GM23338 (cell line): Measurements from ENCODE around the gene ATP10D. TPM values are rescaled to one million over a fixed set of nuclear protein-coding genes. Genes with fewer than 3 reads are reported as not detected.

Experiments
- ATAC-seq: fragments of 200-7000 bp; cut with Tn5 transposase; 3 replicates; pipeline ENCODE4 v1.9.1; 2020
- DNase-seq: peaks from one replicate; pipeline ENCODE4 v3.0.0-alpha.2; 2015; ENCODE audit warnings: low spot score
- H2AFZ ChIP-seq: fragments of 200-600 bp; sonication (generic); 2 replicates; pipeline ENCODE4 v1.8.0; 2016; ENCODE audit warnings: antibody characterized with exemption, mild to moderate bottlenecking, moderate library complexity
- H3F3A ChIP-seq: fragments of 200-600 bp; sonication (generic); replicated peaks from 2 replicates; pipeline ENCODE4 v1.8.0; 2017; ENCODE audit warnings: antibody characterized with exemption, mixed run types, low read depth
- H3K27ac ChIP-seq: fragments of 200-600 bp; sonication (generic); 2 replicates; pipeline ENCODE4 v1.6.1; 2016; ENCODE audit warnings: low read depth
- H3K27me3 ChIP-seq: fragments of 200-600 bp; sonication (generic); 2 replicates; pipeline ENCODE4 v1.8.0; 2016; ENCODE audit warnings: mild to moderate bottlenecking, mixed run types, moderate library complexity; ENCODE audit not compliant: insufficient read depth
- H3K36me3 ChIP-seq: fragments of 200-600 bp; sonication (generic); 2 replicates; pipeline ENCODE4 v1.8.0; 2016; ENCODE audit warnings: mild to moderate bottlenecking; ENCODE audit not compliant: insufficient read depth
- H3K4me1 ChIP-seq: fragments of 200-600 bp; sonication (generic); 2 replicates; pipeline ENCODE4 v1.8.0; 2016; ENCODE audit warnings: mild to moderate bottlenecking, moderate library complexity; ENCODE audit not compliant: insufficient read depth
- H3K4me2 ChIP-seq: fragments of 200-600 bp; sonication (generic); 2 replicates; pipeline ENCODE4 v1.7.1; 2017; ENCODE audit warnings: mixed run types
- H3K4me3 ChIP-seq: fragments of 200-600 bp; sonication (generic); 2 replicates; pipeline ENCODE4 v1.6.1; 2016; ENCODE audit warnings: mixed run types
- H3K79me2 ChIP-seq: fragments of 200-600 bp; sonication (generic); replicated peaks from 2 replicates; pipeline ENCODE4 v1.8.0; 2017; ENCODE audit warnings: mild to moderate bottlenecking; ENCODE audit not compliant: insufficient read depth
- H3K9me2 ChIP-seq: fragments of 200-600 bp; sonication (generic); 2 replicates; pipeline ENCODE4 v1.8.0; 2017; ENCODE audit not compliant: insufficient read depth
- H4K20me1 ChIP-seq: fragments of 200-600 bp; sonication (generic); replicated peaks from 2 replicates; pipeline ENCODE4 v1.8.0; 2017; ENCODE audit warnings: mild to moderate bottlenecking; ENCODE audit not compliant: insufficient read depth
- H3K27ac Mint-ChIP-seq: 2 replicates; pipeline ENCODE4 v1.8.0; 2020; ENCODE audit warnings: inconsistent platforms, mild to moderate bottlenecking, moderate library complexity, mixed read lengths
- H3K27me3 Mint-ChIP-seq: 3 replicates; pipeline ENCODE4 v1.8.0; 2022; ENCODE audit warnings: low read depth, mild to moderate bottlenecking, moderate library complexity, mixed read lengths, inconsistent platforms; ENCODE audit not compliant: insufficient read depth, poor library complexity
- H3K36me3 Mint-ChIP-seq: 3 replicates; pipeline ENCODE4 v1.8.0; 2021; ENCODE audit warnings: low read depth, mild to moderate bottlenecking, inconsistent platforms, moderate library complexity, mixed read lengths
- H3K4me1 Mint-ChIP-seq: 3 replicates; pipeline ENCODE4 v1.8.0; 2020; ENCODE audit warnings: mild to moderate bottlenecking, inconsistent platforms, mixed read lengths
- H3K4me3 Mint-ChIP-seq: 3 replicates; pipeline ENCODE4 v1.8.0; 2021; ENCODE audit warnings: moderate library complexity, mild to moderate bottlenecking, inconsistent platforms, mixed read lengths
- H3K9me3 Mint-ChIP-seq: 3 replicates; pipeline ENCODE4 v1.8.0; 2020; ENCODE audit warnings: moderate library complexity, mild to moderate bottlenecking, inconsistent platforms, mixed read lengths
- CREB1 ChIP-seq: fragments of 250-450 bp; sonication (Bioruptor Pico); IDR thresholded peaks from 2 replicates; pipeline ENCODE4 v1.5.0; 2020; ENCODE audit warnings: low read depth, mild to moderate bottlenecking, moderate library complexity
- EZH2 ChIP-seq: fragments of 200-600 bp; sonication (generic); IDR thresholded peaks from one replicate; pipeline ENCODE4 v1.8.0; 2017; ENCODE audit warnings: antibody characterized with exemption, mild to moderate bottlenecking, low read depth; ENCODE audit not compliant: unreplicated experiment
- JUNB ChIP-seq: IDR thresholded peaks from one replicate; pipeline ENCODE4 v1.6.1; 2016; ENCODE audit warnings: antibody characterized with exemption; ENCODE audit not compliant: unreplicated experiment
- NANOG ChIP-seq: IDR thresholded peaks from 2 replicates; pipeline ENCODE4 v1.6.1; 2016; ENCODE audit warnings: antibody characterized with exemption, borderline replicate concordance
- POLR2AphosphoS5 ChIP-seq: IDR thresholded peaks from 2 replicates; pipeline ENCODE4 v1.6.1; 2016; ENCODE audit warnings: antibody characterized with exemption, low read depth
- STAT1 ChIP-seq: IDR thresholded peaks from one replicate; pipeline ENCODE4 v1.6.1; 2016; ENCODE audit warnings: antibody characterized with exemption; ENCODE audit not compliant: unreplicated experiment
- ZNF331 ChIP-seq: fragments of 250-450 bp; sonication (Bioruptor Pico); IDR thresholded peaks from 2 replicates; pipeline ENCODE4 v1.5.0; 2020; ENCODE audit warnings: low read depth, mild to moderate bottlenecking, moderate library complexity
- polyA plus RNA-seq: library from polyadenylated mRNA; unstranded; fragments of >200 nt; fragmentation: Nextera tagmentation; extraction: Ambion mirVana; gene quantifications from 2 replicates; pipeline ENCODE4 v1.2.1, GENCODE V29; 2016
- total RNA-seq: library from RNA; depleted of rRNA; stranded (reverse); fragments of >200 nt; shearing (Covaris generic); gene quantifications from 2 replicates; pipeline ENCODE4 v1.2.3, GENCODE V29; 2014
- TF ChIP-seq, protein P1 (sequence below), 2 experiments: fragments of 200-600 bp in 1 of 2; sonication (generic) in 1 of 2; conservative IDR thresholded peaks; 2 replicates each; pipeline versions ENCODE4 v1.5.1 to v1.6.1; 2016 to 2017; ENCODE audit warnings: antibody characterized with exemption in 2 of 2, low read depth in 2 of 2, mild to moderate bottlenecking in 2 of 2, moderate library complexity in 1 of 2
- TF ChIP-seq, protein P2 (sequence below): IDR thresholded peaks from one replicate; pipeline ENCODE4 v1.6.1; 2018; ENCODE audit warnings: antibody characterized with exemption; ENCODE audit not compliant: unreplicated experiment
- TF ChIP-seq, protein P3 (sequence below): IDR thresholded peaks from 2 replicates; pipeline ENCODE4 v1.6.1; 2016; ENCODE audit warnings: antibody characterized with exemption
- TF ChIP-seq, protein P4 (sequence below): fragments of 250-450 bp; sonication (Bioruptor Pico); IDR thresholded peaks from 2 replicates; pipeline ENCODE4 v1.5.0; 2020; ENCODE audit warnings: mild to moderate bottlenecking, moderate library complexity

ATP10D gene
- total and polyA plus RNA-seq, 2 experiments from 2014 or later = 4.5 to 4.7 TPM

DNA sequence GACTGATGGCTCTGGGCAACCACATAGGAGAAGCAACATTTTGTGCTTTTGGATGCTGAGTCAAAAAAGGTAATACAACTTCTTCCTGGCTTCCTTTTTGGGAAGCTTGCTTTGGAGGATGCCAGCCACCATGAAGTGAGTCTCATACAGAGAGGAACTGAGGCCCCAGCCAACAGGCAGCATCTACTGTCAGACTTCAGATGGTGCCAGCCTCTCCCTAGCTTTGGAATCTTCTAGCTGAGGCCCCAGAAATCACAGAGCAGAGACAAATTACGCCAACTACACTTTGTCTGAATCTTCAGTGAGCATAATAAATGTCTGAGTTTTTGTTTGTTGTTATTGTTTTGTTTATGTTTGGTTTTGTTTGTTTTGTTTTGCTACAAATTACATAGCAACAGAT lies 136.1 kb downstream of the ATP10D start:
- Mint-ChIP-seq H3K4me1 (no peaks in the 10 kb centered on the region), H3K27me3 (no peaks in the 10 kb centered on the region), H3K9me3 (no peaks in the 10 kb centered on the region), H3K36me3 (no peaks in the 10 kb centered on the region; the same call in 2 of the 3 replicates), H3K4me3 (no peak overlapping the region), H3K27ac (no peak overlapping the region)
- no peaks in the 10 kb centered on the region for H3K36me3 ChIP-seq
- no peaks in the 10 kb centered on the region for H3F3A ChIP-seq
- no peaks in the 10 kb centered on the region for H3K27me3 ChIP-seq
- no peak overlapping the region for H2AFZ ChIP-seq
- H3K27ac ChIP-seq = no peak overlapping the region
- H3K9me2 ChIP-seq = no peaks in the 10 kb centered on the region
- ATAC-seq (no peak), DNase-seq (no peak)
- no peak overlapping the region for H3K4me3 ChIP-seq
- H3K4me1 ChIP-seq = no peaks in the 10 kb centered on the region
- TF ChIP-seq, protein P1, sequence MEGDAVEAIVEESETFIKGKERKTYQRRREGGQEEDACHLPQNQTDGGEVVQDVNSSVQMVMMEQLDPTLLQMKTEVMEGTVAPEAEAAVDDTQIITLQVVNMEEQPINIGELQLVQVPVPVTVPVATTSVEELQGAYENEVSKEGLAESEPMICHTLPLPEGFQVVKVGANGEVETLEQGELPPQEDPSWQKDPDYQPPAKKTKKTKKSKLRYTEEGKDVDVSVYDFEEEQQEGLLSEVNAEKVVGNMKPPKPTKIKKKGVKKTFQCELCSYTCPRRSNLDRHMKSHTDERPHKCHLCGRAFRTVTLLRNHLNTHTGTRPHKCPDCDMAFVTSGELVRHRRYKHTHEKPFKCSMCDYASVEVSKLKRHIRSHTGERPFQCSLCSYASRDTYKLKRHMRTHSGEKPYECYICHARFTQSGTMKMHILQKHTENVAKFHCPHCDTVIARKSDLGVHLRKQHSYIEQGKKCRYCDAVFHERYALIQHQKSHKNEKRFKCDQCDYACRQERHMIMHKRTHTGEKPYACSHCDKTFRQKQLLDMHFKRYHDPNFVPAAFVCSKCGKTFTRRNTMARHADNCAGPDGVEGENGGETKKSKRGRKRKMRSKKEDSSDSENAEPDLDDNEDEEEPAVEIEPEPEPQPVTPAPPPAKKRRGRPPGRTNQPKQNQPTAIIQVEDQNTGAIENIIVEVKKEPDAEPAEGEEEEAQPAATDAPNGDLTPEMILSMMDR (conservative IDR thresholded peaks at IDR 0.05; ENCODE audit: low read depth in 2 of 2) = no peak
- no peak for TF ChIP-seq NANOG
- no peak for TF ChIP-seq STAT1
- TF ChIP-seq, protein P2, sequence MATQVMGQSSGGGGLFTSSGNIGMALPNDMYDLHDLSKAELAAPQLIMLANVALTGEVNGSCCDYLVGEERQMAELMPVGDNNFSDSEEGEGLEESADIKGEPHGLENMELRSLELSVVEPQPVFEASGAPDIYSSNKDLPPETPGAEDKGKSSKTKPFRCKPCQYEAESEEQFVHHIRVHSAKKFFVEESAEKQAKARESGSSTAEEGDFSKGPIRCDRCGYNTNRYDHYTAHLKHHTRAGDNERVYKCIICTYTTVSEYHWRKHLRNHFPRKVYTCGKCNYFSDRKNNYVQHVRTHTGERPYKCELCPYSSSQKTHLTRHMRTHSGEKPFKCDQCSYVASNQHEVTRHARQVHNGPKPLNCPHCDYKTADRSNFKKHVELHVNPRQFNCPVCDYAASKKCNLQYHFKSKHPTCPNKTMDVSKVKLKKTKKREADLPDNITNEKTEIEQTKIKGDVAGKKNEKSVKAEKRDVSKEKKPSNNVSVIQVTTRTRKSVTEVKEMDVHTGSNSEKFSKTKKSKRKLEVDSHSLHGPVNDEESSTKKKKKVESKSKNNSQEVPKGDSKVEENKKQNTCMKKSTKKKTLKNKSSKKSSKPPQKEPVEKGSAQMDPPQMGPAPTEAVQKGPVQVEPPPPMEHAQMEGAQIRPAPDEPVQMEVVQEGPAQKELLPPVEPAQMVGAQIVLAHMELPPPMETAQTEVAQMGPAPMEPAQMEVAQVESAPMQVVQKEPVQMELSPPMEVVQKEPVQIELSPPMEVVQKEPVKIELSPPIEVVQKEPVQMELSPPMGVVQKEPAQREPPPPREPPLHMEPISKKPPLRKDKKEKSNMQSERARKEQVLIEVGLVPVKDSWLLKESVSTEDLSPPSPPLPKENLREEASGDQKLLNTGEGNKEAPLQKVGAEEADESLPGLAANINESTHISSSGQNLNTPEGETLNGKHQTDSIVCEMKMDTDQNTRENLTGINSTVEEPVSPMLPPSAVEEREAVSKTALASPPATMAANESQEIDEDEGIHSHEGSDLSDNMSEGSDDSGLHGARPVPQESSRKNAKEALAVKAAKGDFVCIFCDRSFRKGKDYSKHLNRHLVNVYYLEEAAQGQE = no peak
- TF ChIP-seq, protein P3, sequence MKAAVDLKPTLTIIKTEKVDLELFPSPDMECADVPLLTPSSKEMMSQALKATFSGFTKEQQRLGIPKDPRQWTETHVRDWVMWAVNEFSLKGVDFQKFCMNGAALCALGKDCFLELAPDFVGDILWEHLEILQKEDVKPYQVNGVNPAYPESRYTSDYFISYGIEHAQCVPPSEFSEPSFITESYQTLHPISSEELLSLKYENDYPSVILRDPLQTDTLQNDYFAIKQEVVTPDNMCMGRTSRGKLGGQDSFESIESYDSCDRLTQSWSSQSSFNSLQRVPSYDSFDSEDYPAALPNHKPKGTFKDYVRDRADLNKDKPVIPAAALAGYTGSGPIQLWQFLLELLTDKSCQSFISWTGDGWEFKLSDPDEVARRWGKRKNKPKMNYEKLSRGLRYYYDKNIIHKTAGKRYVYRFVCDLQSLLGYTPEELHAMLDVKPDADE = no peak
- no peak for TF ChIP-seq EZH2
- TF ChIP-seq CREB1 (CRISPR knock-in tag) = no peak
- TF ChIP-seq, protein P4, sequence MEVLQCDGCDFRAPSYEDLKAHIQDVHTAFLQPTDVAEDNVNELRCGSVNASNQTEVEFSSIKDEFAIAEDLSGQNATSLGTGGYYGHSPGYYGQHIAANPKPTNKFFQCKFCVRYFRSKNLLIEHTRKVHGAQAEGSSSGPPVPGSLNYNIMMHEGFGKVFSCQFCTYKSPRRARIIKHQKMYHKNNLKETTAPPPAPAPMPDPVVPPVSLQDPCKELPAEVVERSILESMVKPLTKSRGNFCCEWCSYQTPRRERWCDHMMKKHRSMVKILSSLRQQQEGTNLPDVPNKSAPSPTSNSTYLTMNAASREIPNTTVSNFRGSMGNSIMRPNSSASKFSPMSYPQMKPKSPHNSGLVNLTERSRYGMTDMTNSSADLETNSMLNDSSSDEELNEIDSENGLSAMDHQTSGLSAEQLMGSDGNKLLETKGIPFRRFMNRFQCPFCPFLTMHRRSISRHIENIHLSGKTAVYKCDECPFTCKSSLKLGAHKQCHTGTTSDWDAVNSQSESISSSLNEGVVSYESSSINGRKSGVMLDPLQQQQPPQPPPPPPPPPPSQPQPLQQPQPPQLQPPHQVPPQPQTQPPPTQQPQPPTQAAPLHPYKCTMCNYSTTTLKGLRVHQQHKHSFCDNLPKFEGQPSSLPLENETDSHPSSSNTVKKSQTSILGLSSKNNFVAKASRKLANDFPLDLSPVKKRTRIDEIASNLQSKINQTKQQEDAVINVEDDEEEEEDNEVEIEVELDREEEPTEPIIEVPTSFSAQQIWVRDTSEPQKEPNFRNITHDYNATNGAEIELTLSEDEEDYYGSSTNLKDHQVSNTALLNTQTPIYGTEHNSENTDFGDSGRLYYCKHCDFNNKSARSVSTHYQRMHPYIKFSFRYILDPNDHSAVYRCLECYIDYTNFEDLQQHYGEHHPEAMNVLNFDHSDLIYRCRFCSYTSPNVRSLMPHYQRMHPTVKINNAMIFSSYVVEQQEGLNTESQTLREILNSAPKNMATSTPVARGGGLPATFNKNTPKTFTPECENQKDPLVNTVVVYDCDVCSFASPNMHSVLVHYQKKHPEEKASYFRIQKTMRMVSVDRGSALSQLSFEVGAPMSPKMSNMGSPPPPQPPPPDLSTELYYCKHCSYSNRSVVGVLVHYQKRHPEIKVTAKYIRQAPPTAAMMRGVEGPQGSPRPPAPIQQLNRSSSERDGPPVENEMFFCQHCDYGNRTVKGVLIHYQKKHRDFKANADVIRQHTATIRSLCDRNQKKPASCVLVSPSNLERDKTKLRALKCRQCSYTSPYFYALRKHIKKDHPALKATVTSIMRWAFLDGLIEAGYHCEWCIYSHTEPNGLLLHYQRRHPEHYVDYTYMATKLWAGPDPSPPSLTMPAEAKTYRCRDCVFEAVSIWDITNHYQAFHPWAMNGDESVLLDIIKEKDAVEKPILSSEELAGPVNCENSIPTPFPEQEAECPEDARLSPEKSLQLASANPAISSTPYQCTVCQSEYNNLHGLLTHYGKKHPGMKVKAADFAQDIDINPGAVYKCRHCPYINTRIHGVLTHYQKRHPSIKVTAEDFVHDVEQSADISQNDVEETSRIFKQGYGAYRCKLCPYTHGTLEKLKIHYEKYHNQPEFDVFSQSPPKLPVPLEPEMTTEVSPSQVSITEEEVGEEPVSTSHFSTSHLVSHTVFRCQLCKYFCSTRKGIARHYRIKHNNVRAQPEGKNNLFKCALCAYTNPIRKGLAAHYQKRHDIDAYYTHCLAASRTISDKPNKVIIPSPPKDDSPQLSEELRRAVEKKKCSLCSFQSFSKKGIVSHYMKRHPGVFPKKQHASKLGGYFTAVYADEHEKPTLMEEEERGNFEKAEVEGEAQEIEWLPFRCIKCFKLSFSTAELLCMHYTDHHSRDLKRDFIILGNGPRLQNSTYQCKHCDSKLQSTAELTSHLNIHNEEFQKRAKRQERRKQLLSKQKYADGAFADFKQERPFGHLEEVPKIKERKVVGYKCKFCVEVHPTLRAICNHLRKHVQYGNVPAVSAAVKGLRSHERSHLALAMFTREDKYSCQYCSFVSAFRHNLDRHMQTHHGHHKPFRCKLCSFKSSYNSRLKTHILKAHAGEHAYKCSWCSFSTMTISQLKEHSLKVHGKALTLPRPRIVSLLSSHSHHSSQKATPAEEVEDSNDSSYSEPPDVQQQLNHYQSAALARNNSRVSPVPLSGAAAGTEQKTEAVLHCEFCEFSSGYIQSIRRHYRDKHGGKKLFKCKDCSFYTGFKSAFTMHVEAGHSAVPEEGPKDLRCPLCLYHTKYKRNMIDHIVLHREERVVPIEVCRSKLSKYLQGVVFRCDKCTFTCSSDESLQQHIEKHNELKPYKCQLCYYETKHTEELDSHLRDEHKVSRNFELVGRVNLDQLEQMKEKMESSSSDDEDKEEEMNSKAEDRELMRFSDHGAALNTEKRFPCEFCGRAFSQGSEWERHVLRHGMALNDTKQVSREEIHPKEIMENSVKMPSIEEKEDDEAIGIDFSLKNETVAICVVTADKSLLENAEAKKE (CRISPR knock-in tag) = no peak
- no peak for TF ChIP-seq JUNB
- no peak for TF ChIP-seq ZNF331 (CRISPR knock-in tag)
- TF ChIP-seq POLR2AphosphoS5 = no peak
- H3K79me2 ChIP-seq = no peaks in the 10 kb centered on the region
- no peaks in the 10 kb centered on the region for H4K20me1 ChIP-seq
- H3K4me2 ChIP-seq = no peak overlapping the region
